Measurements from ENCODE around the gene PPIE. TPM values are rescaled to one million over a fixed set of nuclear protein-coding genes. Genes with fewer than 3 reads are reported as not detected.

Gene PPIE
- total and polyA plus RNA-seq, 2 experiments from 2014 or later, result 19.9 to 68.0 TPM

DNA sequence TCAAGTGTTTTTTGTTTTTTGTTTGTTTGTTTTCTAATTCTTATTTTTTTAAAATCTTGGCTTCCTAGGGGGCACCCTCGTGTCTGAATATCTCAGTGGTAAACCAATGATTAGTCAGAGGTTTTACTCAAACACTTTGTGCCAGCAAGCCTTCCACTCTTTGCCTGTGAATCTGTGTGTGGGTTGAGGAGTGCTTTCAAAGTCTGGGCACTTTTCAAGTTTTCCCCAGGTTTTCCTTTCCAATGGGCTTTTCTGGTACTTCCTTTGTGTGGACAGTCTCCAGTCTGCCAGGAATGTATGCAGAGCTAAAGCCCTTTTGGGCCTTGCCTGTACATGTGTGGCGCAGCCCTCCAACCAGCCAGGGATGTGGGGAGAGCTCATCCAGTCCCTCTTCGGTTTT, 9.7 kb upstream of the PPIE start:
- in situ Hi-C loops (cut with MboI), result no loop called here
- no peak for TF ChIP-seq EZH2phosphoT487 (IDR thresholded peaks at IDR 0.05; ENCODE audit: insufficient read depth, low read depth)
- TF ChIP-seq EZH2 (IDR thresholded peaks at IDR 0.05; ENCODE audit: insufficient read depth, poor library complexity, severe bottlenecking), result no peak
- Histone ChIP-seq H3K79me2 (ENCODE audit: insufficient read depth) (no peaks in the 10 kb centered on the region), H3K27ac (no peak overlapping the region), H3K4me2 (ENCODE audit: unreplicated experiment) (no peak overlapping the region), H3K36me3 (ENCODE audit: low read depth) (no peaks in the 10 kb centered on the region), H3K9me2 (ENCODE audit: insufficient read depth) (no peaks in the 10 kb centered on the region), H3K27me3 (replicated peaks; ENCODE audit: insufficient read depth) (peaks cover 81% of the 10 kb centered on the region), H4K20me1 (ENCODE audit: insufficient read depth) (no peaks in the 10 kb centered on the region), H2AFZ (no peak overlapping the region), H3K9me3 (ENCODE audit: low read depth) (no peaks in the 10 kb centered on the region), H3K4me3 (no peak overlapping the region), H3F3A (ENCODE audit: insufficient read depth) (no peaks in the 10 kb centered on the region), H3K9ac (no peak overlapping the region), H3K4me1 (ENCODE audit: insufficient read depth) (no peaks in the 10 kb centered on the region)
- DNase-seq, result peak; percentile 66
- WGBS, 2 experiments (ENCODE audit: low coverage in 1 of 2, low lambda C conversion rate in 2 of 2, missing lambda C conversion rate in 2 of 2), result 56 to 60% methylated on average over 3 of the region's 3 CpGs

GRCh38 chr1:39729842-39730241, 8.8 kb upstream of the PPIE start:
- Histone ChIP-seq H3F3A (ENCODE audit: insufficient read depth) (no peaks in the 10 kb centered on the region), H3K9me2 (ENCODE audit: insufficient read depth) (no peaks in the 10 kb centered on the region), H3K4me2 (ENCODE audit: unreplicated experiment) (no peak overlapping the region), H3K4me1 (ENCODE audit: insufficient read depth) (no peaks in the 10 kb centered on the region), H3K27me3 (replicated peaks; ENCODE audit: insufficient read depth) (peaks cover 73% of the 10 kb centered on the region), H3K36me3 (ENCODE audit: low read depth) (no peaks in the 10 kb centered on the region), H3K9me3 (ENCODE audit: low read depth) (no peaks in the 10 kb centered on the region), H3K27ac (no peak overlapping the region), H2AFZ (no peak overlapping the region), H3K9ac (no peak overlapping the region), H3K79me2 (ENCODE audit: insufficient read depth) (no peaks in the 10 kb centered on the region), H3K4me3 (no peak overlapping the region), H4K20me1 (ENCODE audit: insufficient read depth) (no peaks in the 10 kb centered on the region)
- TF ChIP-seq EZH2 (IDR thresholded peaks at IDR 0.05; ENCODE audit: insufficient read depth, poor library complexity, severe bottlenecking) (no peak), EZH2phosphoT487 (IDR thresholded peaks at IDR 0.05; ENCODE audit: insufficient read depth, low read depth) (no peak)
- in situ Hi-C loops (cut with MboI), result no loop called here
- no peak for DNase-seq
- 32 to 44% methylated on average over 4 of the region's 4 CpGs for WGBS, 2 experiments (ENCODE audit: low coverage in 1 of 2, low lambda C conversion rate in 2 of 2, missing lambda C conversion rate in 2 of 2)

DNA sequence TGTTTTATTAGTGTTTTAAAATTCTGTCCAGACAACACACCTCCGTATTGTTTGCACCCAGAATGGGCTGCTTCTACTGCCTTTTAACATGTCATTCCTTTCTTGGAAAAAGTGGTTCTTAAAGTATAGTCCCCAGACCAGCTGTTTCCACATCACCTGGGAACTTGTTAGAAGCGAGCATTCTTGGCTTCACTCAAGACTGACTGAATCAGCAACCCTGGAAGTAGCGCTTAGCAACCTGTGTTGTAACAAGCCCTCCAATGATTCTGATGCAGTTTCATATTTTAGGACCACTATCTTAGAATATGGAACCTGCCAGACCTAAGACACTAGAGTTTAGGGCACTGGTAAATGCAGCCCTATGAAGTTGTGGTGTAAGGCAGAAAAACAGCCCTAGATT, 6.0 kb upstream of the PPIE start:
- no peaks in the 10 kb centered on the region for H4K20me1 ChIP-seq (ENCODE audit: insufficient read depth)
- peaks cover 47% of the 10 kb centered on the region for H3K27me3 ChIP-seq (replicated peaks; ENCODE audit: insufficient read depth)
- no peak overlapping the region for H3K4me2 ChIP-seq (ENCODE audit: unreplicated experiment)
- H3K9ac ChIP-seq, result no peak overlapping the region
- no peak overlapping the region for H2AFZ ChIP-seq
- TF ChIP-seq EZH2phosphoT487 (IDR thresholded peaks at IDR 0.05; ENCODE audit: insufficient read depth, low read depth) (no peak), EZH2 (IDR thresholded peaks at IDR 0.05; ENCODE audit: insufficient read depth, poor library complexity, severe bottlenecking) (no peak)
- WGBS, 2 experiments (ENCODE audit: low coverage in 1 of 2, low lambda C conversion rate in 2 of 2, missing lambda C conversion rate in 2 of 2), result 45% methylated on average over 3 of the region's 3 CpGs
- H3K4me1 ChIP-seq (ENCODE audit: insufficient read depth), result no peaks in the 10 kb centered on the region
- H3K36me3 ChIP-seq (ENCODE audit: low read depth), result no peaks in the 10 kb centered on the region
- in situ Hi-C loops (cut with MboI), result no loop called here
- no peak overlapping the region for H3K4me3 ChIP-seq
- no peak overlapping the region for H3K27ac ChIP-seq
- no peaks in the 10 kb centered on the region for H3F3A ChIP-seq (ENCODE audit: insufficient read depth)
- no peaks in the 10 kb centered on the region for H3K9me2 ChIP-seq (ENCODE audit: insufficient read depth)
- no peaks in the 10 kb centered on the region for H3K9me3 ChIP-seq (ENCODE audit: low read depth)
- H3K79me2 ChIP-seq (ENCODE audit: insufficient read depth), result no peaks in the 10 kb centered on the region
- DNase-seq, result peak; percentile 28

DNA sequence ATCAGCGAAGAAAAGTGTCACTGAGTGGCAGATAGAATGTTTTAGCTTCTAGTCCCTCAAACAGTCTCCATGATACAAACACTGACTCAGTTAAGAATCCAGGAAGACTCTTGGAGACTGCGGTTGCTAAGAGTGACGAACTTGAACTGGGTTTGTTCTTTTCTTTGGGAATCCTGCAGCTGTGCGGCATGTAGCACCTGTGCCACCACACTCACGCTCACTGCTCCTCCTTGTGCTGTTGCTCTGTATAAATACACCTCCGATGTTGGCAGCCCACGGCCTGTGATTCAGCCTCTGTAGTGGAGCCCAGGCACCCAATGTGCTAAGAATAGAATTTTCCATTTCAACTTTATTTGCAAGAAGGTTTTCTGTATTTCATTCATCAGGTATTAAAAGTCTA, 5.5 kb upstream of the PPIE start:
- H3K27me3 ChIP-seq (replicated peaks; ENCODE audit: insufficient read depth), result peaks cover 43% of the 10 kb centered on the region
- no peaks in the 10 kb centered on the region for H3K4me1 ChIP-seq (ENCODE audit: insufficient read depth)
- no peak overlapping the region for H3K4me2 ChIP-seq (ENCODE audit: unreplicated experiment)
- H3K27ac ChIP-seq, result no peak overlapping the region
- no peaks in the 10 kb centered on the region for H3K9me3 ChIP-seq (ENCODE audit: low read depth)
- no peaks in the 10 kb centered on the region for H3K9me2 ChIP-seq (ENCODE audit: insufficient read depth)
- 76 to 82% methylated on average over 7 of the region's 7 CpGs for WGBS, 2 experiments (ENCODE audit: low coverage in 1 of 2, low lambda C conversion rate in 2 of 2, missing lambda C conversion rate in 2 of 2)
- in situ Hi-C loops (cut with MboI), result no loop called here
- no peak overlapping the region for H3K4me3 ChIP-seq
- peak; percentile 19 for DNase-seq
- no peaks in the 10 kb centered on the region for H3K79me2 ChIP-seq (ENCODE audit: insufficient read depth)
- H4K20me1 ChIP-seq (ENCODE audit: insufficient read depth), result no peaks in the 10 kb centered on the region
- no peak overlapping the region for H2AFZ ChIP-seq
- no peaks in the 10 kb centered on the region for H3F3A ChIP-seq (ENCODE audit: insufficient read depth)
- no peaks in the 10 kb centered on the region for H3K36me3 ChIP-seq (ENCODE audit: low read depth)
- no peak for TF ChIP-seq EZH2phosphoT487 (IDR thresholded peaks at IDR 0.05; ENCODE audit: insufficient read depth, low read depth)
- TF ChIP-seq EZH2 (IDR thresholded peaks at IDR 0.05; ENCODE audit: insufficient read depth, poor library complexity, severe bottlenecking), result no peak
- H3K9ac ChIP-seq, result no peak overlapping the region

GRCh38 chr1:39735731-39736130, 3.0 kb upstream of the PPIE start:
- H3K9me3 ChIP-seq (ENCODE audit: low read depth), result no peaks in the 10 kb centered on the region
- no peaks in the 10 kb centered on the region for H3F3A ChIP-seq (ENCODE audit: insufficient read depth)
- no peaks in the 10 kb centered on the region for H3K36me3 ChIP-seq (ENCODE audit: low read depth)
- no peak overlapping the region for H3K4me2 ChIP-seq (ENCODE audit: unreplicated experiment)
- H3K4me1 ChIP-seq (ENCODE audit: insufficient read depth), result peaks cover 15% of the 10 kb centered on the region
- no peak for DNase-seq
- peaks cover 27% of the 10 kb centered on the region for H3K27me3 ChIP-seq (replicated peaks; ENCODE audit: insufficient read depth)
- H3K4me3 ChIP-seq, result no peak overlapping the region
- no peak overlapping the region for H3K9ac ChIP-seq
- in situ Hi-C loops (cut with MboI), result no loop called here
- H2AFZ ChIP-seq, result no peak overlapping the region
- H3K79me2 ChIP-seq (ENCODE audit: insufficient read depth), result peaks cover 20% of the 10 kb centered on the region
- no peaks in the 10 kb centered on the region for H4K20me1 ChIP-seq (ENCODE audit: insufficient read depth)
- no peaks in the 10 kb centered on the region for H3K9me2 ChIP-seq (ENCODE audit: insufficient read depth)
- TF ChIP-seq EZH2phosphoT487 (IDR thresholded peaks at IDR 0.05; ENCODE audit: insufficient read depth, low read depth) (no peak), EZH2 (IDR thresholded peaks at IDR 0.05; ENCODE audit: insufficient read depth, poor library complexity, severe bottlenecking) (no peak)
- WGBS, 2 experiments (ENCODE audit: low coverage in 1 of 2, low lambda C conversion rate in 2 of 2, missing lambda C conversion rate in 2 of 2), result 55 to 64% methylated on average over 3 of the region's 3 CpGs
- no peak overlapping the region for H3K27ac ChIP-seq

Data from GM23248 (cell line).